ENCODE results near the gene FAM114A1.

GRCh38 chr4:38920677-38921076 lies 53.1 kb downstream of the FAM114A1 start:
- no peak for TF ChIP-seq CTCF (IDR thresholded peaks at IDR 0.05; ENCODE audit: low read depth, low read length, poor library complexity, severe bottlenecking)
- no peak for TF ChIP-seq EZH2phosphoT487 (IDR thresholded peaks at IDR 0.05; ENCODE audit: borderline replicate concordance, low read length)

Measured in DOHH2 (cell line).